NCI-H2171 treated with DMSO at 0.1 percent for 48 hours (cell line): ENCODE data around the gene CAMTA1.
"Not testable (repeated sequence)": the region's sequence is repeated elsewhere in the genome, so short reads cannot be mapped to it uniquely, and the experiment has no call there.

Experiments used
- DNase-seq: peaks from one replicate; lab custom pipeline; 2025; lab: John Stamatoyannopoulos, UW

The CAMTA1 gene

DNA sequence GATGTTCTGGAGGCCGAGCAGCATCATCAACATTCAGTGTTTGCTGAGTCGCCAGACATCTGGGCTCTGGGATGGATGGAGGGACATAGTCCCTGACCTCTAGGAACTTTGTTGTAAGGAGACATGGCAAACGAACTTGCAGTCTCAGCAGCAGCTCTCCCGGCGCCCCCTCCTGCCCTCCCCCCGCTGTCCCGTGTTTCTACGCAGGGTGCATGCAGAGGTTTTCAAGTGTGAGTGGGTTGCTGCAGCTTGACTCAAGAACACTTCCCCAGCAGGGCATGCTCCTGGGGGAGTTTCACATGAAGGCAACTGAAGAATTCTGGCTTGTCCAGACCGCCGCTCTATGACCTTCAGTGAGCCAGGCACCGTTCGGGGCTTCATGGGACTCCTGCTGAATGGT is 121.9 kb downstream of the CAMTA1 start:
- no peak for DNase-seq

DNA sequence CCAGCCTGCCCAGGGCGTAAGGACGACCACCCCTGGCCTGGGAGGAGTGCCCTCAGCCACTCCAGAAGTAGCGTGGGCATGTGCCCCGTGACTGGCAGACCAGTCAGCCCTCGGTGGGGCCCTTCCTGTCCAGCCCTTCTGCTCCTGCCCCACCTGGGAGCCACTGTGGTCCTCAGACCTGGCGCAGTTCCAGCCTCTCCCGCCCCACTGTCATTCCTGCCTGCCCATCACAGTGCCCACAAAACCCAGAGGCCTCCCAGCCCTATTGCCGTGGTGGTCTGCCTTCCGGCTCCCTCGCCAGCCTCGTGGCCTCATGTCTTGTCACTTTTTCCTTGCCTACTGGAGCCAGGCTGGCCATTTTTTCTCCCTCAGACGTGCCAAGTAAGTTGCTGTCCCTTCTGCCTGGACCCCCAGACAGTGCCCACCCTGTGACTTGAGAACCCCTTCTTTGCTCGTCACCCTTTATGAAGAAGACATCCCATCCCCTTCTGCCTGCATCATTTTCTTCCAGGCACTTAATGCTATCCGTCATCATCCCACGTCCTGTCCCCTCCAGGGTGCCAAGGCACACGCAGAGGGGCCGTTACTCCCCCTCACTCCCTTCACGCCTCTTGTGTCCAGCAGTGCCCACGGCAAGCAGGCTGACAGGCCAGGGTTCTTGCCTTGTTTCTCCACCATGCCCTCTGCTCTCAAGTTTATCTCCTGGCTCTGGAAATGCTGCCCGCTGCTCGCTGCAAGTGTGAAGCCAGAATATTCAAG is 122.6 kb downstream of the CAMTA1 start:
- DNase-seq: no peak

DNA sequence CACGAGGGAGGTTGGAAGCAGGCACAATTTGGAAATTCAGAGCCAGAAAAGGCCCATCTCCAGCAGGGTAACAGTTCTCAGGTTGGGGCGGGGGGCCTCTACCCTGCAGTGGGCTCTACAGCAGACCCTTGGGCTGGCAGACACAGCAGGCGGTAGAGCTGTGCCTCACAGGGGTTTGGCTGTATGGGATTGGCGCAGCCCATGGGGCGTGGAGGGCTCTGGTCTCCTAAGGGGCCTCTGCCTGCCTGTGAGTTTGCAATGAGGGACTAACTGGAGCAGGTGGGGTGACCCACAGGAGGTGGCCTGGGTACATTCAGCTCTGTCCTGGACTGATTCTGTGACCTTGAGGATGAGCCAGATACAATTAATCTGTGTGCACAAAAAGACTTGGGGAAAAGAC is 124.1 kb downstream of the CAMTA1 start:
- no peak for DNase-seq

DNA sequence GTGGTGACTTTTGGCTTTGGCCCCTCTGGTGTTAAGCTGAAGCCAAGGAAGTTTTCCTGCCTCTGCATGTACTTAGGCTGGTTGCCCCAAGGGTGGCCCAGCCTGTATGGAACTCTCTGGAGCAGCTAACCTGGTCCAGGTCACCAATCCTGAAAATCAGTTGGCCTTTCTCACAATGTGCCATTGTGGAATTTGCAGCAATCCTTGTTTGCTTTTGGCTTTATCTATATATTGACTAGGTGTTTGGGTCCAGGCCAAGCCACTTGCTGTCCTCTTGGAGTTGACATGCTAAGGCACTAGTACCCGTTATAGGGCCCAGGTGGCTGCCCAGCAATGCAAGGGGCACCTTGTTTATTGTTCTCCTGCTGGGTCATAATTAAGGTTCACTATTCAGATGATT is 124.6 kb downstream of the CAMTA1 start:
- no peak for DNase-seq

DNA sequence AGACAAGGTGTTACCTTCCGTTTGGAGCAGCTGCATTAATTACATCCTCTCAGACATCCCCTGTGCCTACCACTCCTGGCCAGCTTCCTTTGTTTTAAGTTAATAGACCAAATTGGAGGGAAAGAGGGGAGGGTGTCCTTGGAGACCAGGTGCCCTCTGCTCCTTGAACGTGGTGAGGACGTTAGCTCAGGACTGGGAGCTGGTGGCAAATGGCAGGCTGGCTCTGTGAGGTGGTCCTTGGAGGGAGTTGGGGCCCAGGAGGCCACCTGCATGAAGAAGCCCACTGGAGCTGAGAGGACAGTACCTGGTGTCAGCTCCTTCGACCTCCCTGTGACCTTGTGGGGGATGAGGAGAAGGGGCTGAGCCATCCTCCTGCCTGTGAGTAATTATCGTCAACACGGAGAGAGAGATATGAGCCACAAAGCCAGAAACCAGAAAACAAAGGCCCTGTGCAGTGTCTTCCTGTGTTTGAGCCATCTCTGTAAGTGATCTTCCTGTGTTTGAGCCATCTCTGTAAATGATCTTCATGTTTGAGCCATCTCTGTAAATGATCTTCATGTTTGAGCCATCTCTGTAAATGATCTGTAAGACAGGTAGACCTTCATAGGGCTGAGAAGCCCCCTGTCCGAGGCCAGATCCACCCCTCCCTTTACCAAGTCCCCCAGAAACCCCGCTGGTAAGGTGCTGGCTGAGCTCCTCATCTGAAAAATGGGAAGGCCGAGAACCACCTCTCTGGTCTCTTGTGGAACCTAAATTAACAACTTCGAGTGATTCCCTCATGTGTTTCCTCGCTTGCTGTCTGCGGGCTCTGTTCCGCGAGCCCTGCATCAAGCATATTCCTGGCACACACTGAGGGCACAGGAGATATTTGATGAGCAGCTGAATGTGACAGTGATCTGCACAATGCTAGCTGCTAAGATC is 126.0 kb downstream of the CAMTA1 start:
- DNase-seq: no peak

DNA sequence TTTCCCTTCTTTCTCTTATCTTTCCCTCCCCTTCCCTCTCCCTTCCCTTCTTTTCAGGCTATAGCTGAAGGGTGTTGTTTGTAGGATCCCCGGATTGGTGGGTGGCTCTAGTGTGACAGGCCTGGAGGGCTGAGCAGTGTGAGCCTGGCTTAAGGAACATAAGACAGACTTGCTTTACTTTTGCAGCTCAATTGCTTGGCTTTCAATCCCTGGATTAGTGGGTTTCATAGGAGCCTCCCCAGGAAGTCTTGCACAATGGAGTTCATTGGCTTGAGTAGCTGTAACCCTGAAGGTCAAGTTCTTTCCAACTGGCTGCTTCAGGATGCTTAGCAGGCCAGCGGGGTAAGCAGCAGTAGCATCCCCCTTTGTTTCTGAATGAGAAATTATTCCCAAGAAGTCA is 126.7 kb downstream of the CAMTA1 start:
- DNase-seq: no peak

DNA sequence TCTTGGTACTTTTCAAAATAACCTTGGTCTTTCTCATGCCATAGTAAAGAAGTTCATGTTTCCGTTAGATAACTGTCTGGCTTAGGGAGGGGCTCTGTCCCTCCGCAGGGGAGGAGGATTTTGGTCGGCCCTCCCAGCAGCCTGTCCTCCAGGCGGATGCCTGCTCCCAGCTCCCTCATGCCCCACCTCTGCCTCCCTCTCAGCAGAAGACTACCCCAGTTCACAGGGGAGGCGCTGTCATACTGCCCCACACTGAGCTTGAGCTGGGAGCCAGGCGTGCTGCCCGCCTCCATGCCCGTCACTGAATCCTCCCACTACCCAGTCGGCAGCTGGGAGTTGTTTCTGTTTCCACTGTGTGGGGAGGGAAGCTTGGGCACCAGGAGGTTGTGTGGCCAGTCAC is 127.3 kb downstream of the CAMTA1 start:
- no peak for DNase-seq

DNA sequence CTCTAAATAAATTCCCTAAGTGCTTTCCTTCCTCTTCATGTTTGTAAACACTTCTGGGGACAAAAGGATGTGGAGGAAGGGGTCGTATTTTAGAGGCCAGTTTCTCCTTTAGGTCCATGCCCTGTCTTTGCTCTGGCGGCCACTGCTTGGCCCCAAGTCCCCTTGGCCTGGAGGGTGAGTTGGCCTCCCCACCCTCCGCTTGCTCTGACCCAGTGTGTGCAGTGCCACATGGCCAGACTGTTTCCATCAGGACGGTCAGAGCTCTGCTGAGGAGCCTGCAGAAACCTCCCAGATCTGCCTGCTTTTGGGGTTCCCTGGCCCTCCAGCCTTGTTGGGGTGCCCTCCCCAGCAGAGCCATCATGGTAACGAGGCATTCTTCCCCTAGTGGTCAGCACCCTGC is 127.8 kb downstream of the CAMTA1 start:
- DNase-seq: no peak

DNA sequence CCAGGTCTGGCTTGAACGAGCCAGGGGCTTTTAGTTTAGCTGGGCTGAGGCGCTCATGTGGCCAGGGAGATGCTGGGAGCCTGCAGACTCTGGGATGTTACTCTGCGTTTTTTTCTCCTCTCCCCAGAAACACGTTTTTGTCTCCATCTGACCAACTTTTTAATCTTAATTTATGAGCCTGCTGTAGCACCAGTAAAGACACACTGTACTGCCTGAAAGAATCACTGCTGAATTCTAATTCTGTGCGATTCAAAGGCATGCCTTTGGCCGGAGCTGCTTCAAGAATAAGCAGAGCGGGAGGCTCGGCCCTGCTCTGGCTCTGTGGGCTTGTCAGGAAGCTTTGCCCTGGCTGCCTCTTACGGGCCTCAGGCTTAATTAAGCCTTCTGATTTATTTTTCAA is 129.5 kb downstream of the CAMTA1 start:
- DNase-seq: no peak

DNA sequence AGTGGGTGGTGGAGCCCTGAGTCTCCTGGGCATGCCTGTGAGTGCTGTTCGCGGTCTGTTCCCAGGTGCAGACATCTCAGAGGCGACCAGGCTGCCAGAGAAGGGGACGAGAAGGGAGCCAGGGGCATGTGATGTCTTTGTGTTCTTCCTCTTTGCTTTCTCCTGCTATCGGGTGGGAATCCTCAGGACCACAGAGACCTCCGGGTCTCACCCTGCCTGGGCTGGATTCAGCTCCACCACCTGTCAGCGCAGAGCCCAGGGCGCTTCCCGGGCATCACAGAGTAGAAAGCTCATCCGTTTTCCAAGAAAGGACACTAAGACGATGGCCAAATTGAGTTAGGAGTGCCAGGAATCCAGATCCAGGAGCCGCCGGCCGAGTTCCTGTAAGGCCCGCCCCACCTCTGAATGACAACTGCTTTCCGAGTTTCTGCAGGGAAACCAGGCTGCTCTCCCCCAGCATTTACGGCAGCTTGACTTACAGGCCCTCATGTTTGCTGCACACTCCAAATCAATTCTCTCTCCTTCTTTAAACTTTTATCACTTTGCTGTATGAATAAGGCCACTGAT is 130.8 kb downstream of the CAMTA1 start:
- no peak for DNase-seq

DNA sequence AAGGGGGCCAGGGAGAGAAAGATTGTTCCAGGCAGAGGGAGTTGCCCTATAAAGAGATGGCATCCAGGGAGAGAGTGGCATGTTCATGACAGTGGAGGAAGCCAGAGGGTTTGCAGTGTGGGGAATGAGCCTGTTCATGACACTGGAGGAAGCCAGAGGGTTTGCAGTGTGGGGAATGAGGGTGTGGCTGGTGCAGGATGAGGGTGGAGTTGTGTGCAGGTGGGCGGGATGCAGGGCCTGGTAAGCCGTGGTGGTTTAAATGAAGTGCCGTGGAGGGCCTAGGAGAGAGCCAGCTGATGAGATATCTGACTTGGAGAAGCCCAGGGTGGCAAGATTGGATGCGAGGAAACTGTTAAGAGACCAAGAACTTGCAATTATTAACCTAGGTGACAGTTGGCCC is 131.8 kb downstream of the CAMTA1 start:
- DNase-seq: no peak

DNA sequence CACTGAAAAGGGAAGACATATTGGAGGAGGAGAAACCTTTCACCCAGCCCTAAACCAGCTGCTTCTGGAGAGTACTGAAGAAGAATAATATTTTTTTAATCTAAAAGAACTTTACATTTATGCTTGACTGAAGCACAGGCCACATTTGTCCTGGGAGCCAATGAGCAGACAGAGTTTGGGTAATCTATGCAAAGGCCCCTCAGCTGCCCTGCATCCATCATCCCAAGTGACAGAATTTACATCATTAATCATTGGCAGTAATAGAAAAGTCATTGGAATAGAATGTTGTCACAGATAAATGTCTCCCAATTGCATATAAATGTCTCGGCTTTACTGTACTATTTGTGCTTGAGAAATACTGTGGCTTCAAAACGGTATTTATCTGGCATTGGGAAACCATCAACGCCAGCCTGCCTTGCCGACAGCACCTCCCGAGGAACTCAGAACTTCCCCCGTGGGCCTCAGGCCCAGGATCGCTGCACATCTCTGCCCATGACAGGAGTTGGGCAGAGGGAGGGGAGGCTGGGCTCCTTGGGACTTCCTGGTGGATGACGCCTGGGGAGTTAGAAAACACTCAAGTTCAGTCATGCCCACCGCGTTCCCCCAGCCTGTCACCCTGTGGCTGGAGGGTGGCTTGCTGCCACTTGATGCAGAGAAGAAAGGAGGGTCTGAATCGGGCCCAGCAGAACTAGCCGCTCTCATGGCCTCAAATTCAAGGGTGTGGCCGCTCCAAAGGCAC is 133.1 kb downstream of the CAMTA1 start:
- no peak for DNase-seq

DNA sequence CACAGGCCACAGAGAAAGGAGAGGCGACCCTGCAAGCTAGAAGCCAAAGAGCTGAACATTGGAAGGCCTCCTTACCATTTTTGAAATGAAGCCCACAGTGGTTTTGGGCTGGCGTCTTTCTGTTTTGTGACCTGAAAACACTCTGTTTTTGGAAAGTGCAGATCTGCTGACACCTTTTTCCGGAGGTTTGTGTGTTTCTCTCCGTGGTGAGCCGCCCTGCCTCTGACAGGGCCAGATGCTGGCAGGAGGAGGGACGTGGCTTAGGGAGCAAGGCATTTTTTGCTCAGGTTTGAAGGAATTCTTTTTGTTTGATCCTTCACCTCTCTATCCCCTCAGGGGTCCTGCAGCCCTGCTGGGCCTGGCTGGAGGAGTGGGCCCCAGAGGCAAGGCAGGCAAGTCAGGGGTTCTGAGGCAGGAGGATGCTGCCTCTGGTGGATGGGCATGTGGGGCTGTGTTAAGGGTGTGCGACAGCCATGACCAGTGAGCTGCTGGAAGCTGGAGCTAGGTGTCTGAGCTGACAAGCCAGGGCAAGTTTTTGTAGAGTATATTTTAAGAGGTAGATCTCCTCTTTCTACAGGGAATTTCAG is 133.8 kb downstream of the CAMTA1 start:
- no peak for DNase-seq

DNA sequence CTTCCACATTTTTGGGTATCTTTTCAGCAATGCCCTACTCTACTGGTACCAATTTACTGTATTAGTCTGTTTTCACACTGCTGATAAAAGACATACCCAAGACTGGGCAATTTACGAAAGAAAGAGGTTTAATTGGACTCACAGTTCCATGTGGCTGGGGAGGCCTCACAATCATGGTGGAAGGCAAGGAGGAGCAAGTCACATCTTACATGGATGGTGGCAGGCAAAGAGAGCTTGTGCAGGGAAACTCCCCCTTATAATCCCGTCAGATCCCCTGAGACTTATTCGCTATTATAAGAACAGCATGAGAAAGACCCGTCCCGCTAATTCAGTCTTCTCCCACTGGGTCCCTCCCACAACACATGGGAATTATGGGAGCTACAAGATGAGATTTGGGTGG is 136.3 kb downstream of the CAMTA1 start:
- not testable (repeated sequence) for DNase-seq

DNA sequence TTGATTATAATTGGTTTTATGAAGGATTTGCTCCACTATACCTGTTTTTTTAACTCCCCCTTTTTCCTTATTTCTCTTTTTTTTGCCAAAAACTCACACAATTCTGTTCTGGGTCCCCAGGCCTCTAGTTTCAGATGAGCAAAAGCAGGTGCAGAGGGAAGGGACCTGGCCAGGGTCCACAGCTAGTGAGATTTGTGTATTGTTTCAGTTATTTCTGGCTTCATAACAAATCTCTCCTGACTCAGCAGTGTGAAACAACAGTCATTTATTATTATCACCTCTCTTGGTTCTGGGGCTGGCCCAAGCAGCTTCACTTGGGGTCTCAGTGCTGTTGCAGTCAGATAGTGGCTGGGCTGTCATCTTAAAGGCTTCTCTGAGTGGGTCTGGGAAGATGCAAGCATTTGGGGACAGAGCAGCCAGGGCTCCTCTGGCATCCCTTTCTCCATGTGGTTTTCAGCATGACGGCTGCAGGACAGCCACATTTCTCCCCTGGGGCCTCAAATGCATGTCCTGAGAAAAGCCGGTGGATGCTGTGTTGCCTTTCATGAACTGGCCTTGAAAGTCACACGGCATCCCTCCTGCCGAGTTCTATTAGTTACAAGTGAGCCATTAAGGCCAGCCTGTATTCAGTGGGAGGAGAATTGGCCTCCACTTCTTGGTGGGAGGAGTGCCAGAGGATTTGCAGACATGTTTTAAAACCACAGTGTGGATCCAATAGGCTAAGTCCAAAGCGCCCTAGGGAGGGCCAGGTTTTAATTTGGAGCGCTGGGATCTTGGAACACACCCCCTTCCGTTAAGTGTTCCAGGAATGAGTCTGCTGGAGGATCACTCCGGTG is 137.1 kb downstream of the CAMTA1 start:
- no peak for DNase-seq

DNA sequence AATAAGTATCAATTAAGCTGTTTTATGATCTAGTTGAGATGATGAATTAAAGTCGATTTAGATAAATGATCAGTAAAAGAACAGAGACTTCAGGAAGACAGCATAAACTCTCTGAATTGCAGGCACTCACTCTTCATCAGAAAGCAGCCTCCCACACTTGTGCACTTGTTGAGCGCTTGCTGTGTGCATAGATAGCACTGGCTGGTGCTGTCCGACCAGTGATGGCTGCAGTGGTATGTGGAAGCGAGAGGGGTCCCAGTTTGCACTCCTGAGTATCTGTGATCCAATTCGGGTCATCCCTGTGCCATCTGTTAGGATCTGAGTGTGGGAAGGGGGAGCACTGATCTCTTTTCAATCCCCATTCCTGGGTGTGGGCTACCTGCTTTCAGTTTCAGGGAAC is 137.8 kb downstream of the CAMTA1 start:
- DNase-seq: no peak

DNA sequence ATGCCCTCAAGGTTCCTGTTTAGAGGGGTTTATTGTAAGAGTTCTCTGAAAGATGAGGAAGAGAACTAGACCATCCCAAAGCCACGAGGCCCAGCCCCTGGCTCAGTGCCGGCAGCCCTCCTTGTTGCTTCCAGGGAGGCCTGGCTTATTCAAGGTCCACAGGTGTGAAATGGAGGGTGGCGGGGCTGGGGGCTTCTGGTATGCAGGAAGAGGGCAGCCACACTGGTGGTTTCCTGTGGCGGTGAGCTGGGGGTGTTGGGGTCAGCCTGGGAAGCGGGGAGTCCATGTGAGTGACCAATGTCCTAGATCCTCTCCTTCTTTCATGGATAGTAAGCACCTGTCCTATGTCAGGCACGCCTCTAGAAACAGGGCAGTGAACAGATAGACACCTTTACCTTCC is 138.2 kb downstream of the CAMTA1 start:
- no peak for DNase-seq

DNA sequence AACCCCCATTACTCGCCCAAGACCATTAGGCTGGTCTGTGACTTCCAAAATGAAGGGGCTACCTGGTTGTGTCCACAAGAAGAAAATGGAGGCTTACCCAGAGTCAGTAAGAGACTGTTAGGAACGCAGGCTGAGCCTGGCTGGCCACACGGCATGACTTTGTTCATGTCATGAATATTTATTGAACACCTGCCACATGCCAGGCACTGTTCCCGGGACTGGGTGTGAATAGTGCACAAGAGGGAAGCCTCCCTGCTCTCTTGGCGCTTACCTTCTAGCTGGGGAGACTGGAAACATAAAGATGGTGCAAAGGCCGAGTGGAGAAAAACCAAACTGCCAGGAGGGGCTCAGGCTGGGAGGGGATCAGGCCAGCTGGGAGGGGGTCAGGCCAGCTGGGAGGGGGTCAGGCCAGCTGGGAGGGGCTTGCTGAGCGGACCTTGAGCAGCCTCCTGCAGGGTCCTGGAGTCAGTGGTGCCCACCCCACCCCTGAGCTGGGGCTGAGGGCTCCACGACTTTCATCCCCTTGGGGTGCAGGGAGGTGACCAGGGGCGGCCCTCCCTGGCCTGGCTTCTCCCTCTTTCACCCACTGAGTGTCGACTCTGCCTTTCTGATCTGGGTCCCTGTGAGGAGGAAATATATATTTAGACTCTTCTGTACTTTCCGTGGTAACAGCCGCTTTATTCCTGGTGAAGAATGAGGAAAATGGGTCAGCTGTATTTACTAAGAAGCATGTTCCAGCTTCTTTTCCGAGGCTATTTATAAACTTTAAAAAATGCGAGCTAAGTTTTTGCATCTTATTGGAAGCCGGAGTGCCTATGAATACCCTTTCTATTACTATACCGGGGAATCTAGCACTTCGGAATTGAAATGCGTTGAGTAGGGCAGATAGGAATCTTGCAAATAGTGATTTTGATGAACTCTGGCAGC is 139.0 kb downstream of the CAMTA1 start:
- no peak for DNase-seq

DNA sequence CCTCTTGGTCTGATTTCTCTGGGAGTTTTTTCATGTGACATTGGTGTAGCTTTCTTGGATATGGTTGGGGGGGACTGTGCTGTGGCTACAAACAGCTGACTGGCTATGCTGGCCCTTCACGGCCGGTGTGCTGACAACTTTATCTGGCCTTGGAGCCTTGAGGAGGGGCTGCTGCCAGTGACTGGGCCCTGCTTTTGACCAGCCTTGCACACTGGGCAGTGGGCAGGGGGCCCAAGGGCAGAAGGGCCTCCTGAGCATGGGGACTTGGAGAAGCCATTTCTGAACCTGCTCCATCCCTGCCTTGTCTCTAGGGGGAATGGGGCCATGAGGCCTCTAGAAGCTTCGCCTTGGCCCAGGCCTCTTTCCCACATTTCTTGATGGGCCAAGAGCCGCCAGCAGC is 139.6 kb downstream of the CAMTA1 start:
- DNase-seq: no peak

DNA sequence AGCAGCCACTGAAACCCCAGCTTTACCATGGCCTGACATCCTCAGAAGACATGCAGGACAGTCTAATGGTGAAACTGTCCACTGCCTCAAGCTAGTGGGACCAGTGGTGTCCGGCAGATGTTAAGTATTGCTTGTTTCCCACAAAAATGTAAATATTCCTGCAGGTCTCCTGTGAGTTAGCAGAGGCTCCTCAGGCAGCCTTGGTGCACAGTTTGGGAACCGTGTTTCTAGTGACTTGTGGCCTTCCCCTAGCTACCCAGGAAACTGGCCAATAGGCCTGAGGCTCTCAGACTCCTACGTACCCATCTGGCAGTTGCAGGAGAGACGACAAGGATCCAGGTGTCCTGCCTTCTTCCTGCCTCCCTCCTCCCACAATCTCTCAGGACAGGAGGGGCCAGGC is 142.4 kb downstream of the CAMTA1 start:
- DNase-seq: no peak
